CD4-positive, alpha-beta T cell (primary cell): ENCODE results near the gene NR2C1. TPM values are rescaled to one million over a fixed set of nuclear protein-coding genes. Genes with fewer than 3 reads are reported as not detected.

Source experiments
- ATAC-seq: fragments of 200-7000 bp; cut with Tn5 transposase; one replicate; pipeline ENCODE4 v1.10.0; 2022; ENCODE audit warnings: mild to moderate bottlenecking; ENCODE audit not compliant: poor library complexity
- CTCF ChIA-PET: fragments of 350-600 bp; sonication (Branson Sonifier 250); formaldehyde crosslinking; loops from one replicate; lab custom pipeline; 2021; ENCODE audit warnings: antibody characterized with exemption, inconsistent platforms; lab: Charles Lee
- POLR2A ChIA-PET: fragments of 350-600 bp; sonication (Branson Sonifier 250); formaldehyde crosslinking; loops from one replicate; lab custom pipeline; 2021; ENCODE audit warnings: antibody characterized with exemption, inconsistent platforms; lab: Charles Lee
- DNase-seq, 14 experiments: peaks; one replicate each; pipeline ENCODE4 v3.0.0-alpha.2; 2013 to 2020; ENCODE audit warnings: mixed read lengths in 2 of 14
- H3K27ac ChIP-seq, 2 donors: one replicate each; pipeline versions ENCODE4 v1.5.1 to v1.7.0; 2013; ENCODE audit warnings: low read length in 2 of 2, low read depth in 1 of 2, mild to moderate bottlenecking in 1 of 2
- H3K27me3 ChIP-seq, 2 experiments: 1 replicate in 1 of 2; 2 replicates in 1 of 2; pipeline versions ENCODE4 v1.6.1 to v1.7.0; 2013; ENCODE audit warnings: low read length in 2 of 2, control low read depth in 1 of 2, mild to moderate bottlenecking in 1 of 2, moderate library complexity in 1 of 2; ENCODE audit not compliant: insufficient read depth in 2 of 2, control insufficient read depth in 1 of 2
- H3K36me3 ChIP-seq: one replicate; pipeline ENCODE4 v1.6.1; 2013; ENCODE audit warnings: low read length, control low read depth; ENCODE audit not compliant: insufficient read depth
- H3K4me1 ChIP-seq: one replicate; pipeline ENCODE4 v1.6.1; 2013; ENCODE audit warnings: low read length, control low read depth; ENCODE audit not compliant: insufficient read depth
- H3K4me3 ChIP-seq: one replicate; pipeline ENCODE4 v1.5.1; 2013; ENCODE audit warnings: mild to moderate bottlenecking, low read length, moderate library complexity
- H3K9me3 ChIP-seq, 2 experiments: 1 replicate in 1 of 2; 2 replicates in 1 of 2; pipeline versions ENCODE4 v1.6.1 to v1.7.0; 2013; ENCODE audit warnings: low read length in 2 of 2, mild to moderate bottlenecking in 2 of 2, control low read depth in 1 of 2, moderate library complexity in 1 of 2; ENCODE audit not compliant: control insufficient read depth in 1 of 2, insufficient read depth in 1 of 2
- H3K27ac Mint-ChIP-seq: one replicate; pipeline ENCODE4 v1.8.0; 2020; ENCODE audit warnings: mixed read lengths
- H3K27me3 Mint-ChIP-seq: one replicate; pipeline ENCODE4 v1.8.0; 2021; ENCODE audit warnings: mixed read lengths
- H3K36me3 Mint-ChIP-seq: one replicate; pipeline ENCODE4 v1.8.0; 2021; ENCODE audit warnings: low read depth, mixed read lengths
- H3K4me1 Mint-ChIP-seq: one replicate; pipeline ENCODE4 v1.8.0; 2021; ENCODE audit warnings: low read depth, mixed read lengths
- H3K4me3 Mint-ChIP-seq: one replicate; pipeline ENCODE4 v1.8.0; 2020; ENCODE audit warnings: mild to moderate bottlenecking, mixed read lengths
- H3K9me3 Mint-ChIP-seq: one replicate; pipeline ENCODE4 v1.8.0; 2020; ENCODE audit warnings: mixed read lengths
- CTCF ChIP-seq: fragments of 200-600 bp; IDR thresholded peaks from one replicate; pipeline ENCODE4 v1.8.0; 2022; ENCODE audit warnings: antibody characterized with exemption, mild to moderate bottlenecking
- intact Hi-C, 2 experiments: fragments of 100-400 bp; cut with DNase I in 1 of 2; cut with micrococcal nuclease in 1 of 2; formaldehyde crosslinking; loops; one replicate each; pipeline versions ENCODE4 v1.15.1 to v1.9.0; 2023 to 2025; cut with DNase I, micrococcal nuclease
- total RNA-seq, 174 experiments: library from RNA in 2 of 174; stranded (reverse) in 2 of 174; gene quantifications; one replicate each; pipeline ENCODE4 v1.2.3 and lab custom pipeline; 2021 to 2026

Gene NR2C1
- total RNA-seq, 2 experiments from 2014 or later: 48.3 to 58.9 TPM

GRCh38 chr12:95054206-95054605 lies 19.2 kb downstream of the NR2C1 start:
- H3K9me3 Mint-ChIP-seq: no peaks in the 10 kb centered on the region
- no peaks in the 10 kb centered on the region for H3K27me3 ChIP-seq
- H3K9me3 ChIP-seq: no peaks in the 10 kb centered on the region
- no peak overlapping the region for H3K4me3 ChIP-seq
- DNase-seq: no peak
- no peaks in the 10 kb centered on the region for H3K4me1 Mint-ChIP-seq
- H3K27ac ChIP-seq: no peak overlapping the region
- ChIA-PET POLR2A (no interaction called here), CTCF (interaction anchor here (0.7 to 0.8 kb wide), 2 partner anchors 11 to 25 kb away, joined by 3 read pairs; no protein-coding TSS in a partner anchor)
- no peak overlapping the region for H3K4me3 Mint-ChIP-seq
- H3K27me3 Mint-ChIP-seq: no peaks in the 10 kb centered on the region
- H3K27ac Mint-ChIP-seq: no peak overlapping the region
- TF ChIP-seq CTCF: no peak
- ATAC-seq: no peak
- H3K4me1 ChIP-seq: no peaks in the 10 kb centered on the region
- H3K36me3 Mint-ChIP-seq: peaks cover 84% of the 10 kb centered on the region
- intact Hi-C loops: no loop called here
- H3K36me3 ChIP-seq: peaks cover 59% of the 10 kb centered on the region

GRCh38 chr12:95051241-95051640 lies 22.2 kb downstream of the NR2C1 start:
- no peaks in the 10 kb centered on the region for H3K9me3 ChIP-seq
- no peaks in the 10 kb centered on the region for H3K4me1 Mint-ChIP-seq
- H3K27ac ChIP-seq: no peak overlapping the region
- no peaks in the 10 kb centered on the region for H3K9me3 Mint-ChIP-seq
- no peaks in the 10 kb centered on the region for H3K27me3 Mint-ChIP-seq
- intact Hi-C loops: no loop called here
- H3K36me3 Mint-ChIP-seq: peaks cover 80% of the 10 kb centered on the region
- peaks cover 53% of the 10 kb centered on the region for H3K36me3 ChIP-seq
- ChIA-PET POLR2A (no interaction called here), CTCF (no interaction called here)
- ATAC-seq: no peak
- H3K4me3 Mint-ChIP-seq: no peak overlapping the region
- no peak for DNase-seq
- no peaks in the 10 kb centered on the region for H3K27me3 ChIP-seq
- no peak overlapping the region for H3K4me3 ChIP-seq
- H3K27ac Mint-ChIP-seq: no peak overlapping the region
- no peak for TF ChIP-seq CTCF
- no peaks in the 10 kb centered on the region for H3K4me1 ChIP-seq

- Histone ChIP-seq H3K4me1 (peaks cover 3% of the 10 kb centered on the region), H3K27me3 (no peaks in the 10 kb centered on the region), H3K36me3 (peaks cover 21% of the 10 kb centered on the region), H3K4me3 (no peak overlapping the region), H3K27ac (no peak overlapping the region), H3K9me3 (no peaks in the 10 kb centered on the region)
- ATAC-seq: no peak
- Mint-ChIP-seq H3K36me3 (peaks cover 70% of the 10 kb centered on the region), H3K4me3 (no peak overlapping the region), H3K27me3 (no peaks in the 10 kb centered on the region), H3K4me1 (peaks cover 33% of the 10 kb centered on the region), H3K27ac (no peak overlapping the region), H3K9me3 (no peaks in the 10 kb centered on the region)
- DNase-seq: no peak
- intact Hi-C loops: no loop called here
- CTCF ChIA-PET: no interaction called here
- TF ChIP-seq CTCF: no peak
- POLR2A ChIA-PET: no interaction called here
Measured at GRCh38 chr12:95037906-95038305, 35.5 kb downstream of the NR2C1 start.
